NCI-H2196 (cell line): Measurements from ENCODE around the gene TRDN.

Experiments used
- DNase-seq: peaks from one replicate; lab custom pipeline; 2025; ENCODE audit not compliant: unreplicated experiment; lab: John Stamatoyannopoulos, UW

The TRDN gene, protein sequence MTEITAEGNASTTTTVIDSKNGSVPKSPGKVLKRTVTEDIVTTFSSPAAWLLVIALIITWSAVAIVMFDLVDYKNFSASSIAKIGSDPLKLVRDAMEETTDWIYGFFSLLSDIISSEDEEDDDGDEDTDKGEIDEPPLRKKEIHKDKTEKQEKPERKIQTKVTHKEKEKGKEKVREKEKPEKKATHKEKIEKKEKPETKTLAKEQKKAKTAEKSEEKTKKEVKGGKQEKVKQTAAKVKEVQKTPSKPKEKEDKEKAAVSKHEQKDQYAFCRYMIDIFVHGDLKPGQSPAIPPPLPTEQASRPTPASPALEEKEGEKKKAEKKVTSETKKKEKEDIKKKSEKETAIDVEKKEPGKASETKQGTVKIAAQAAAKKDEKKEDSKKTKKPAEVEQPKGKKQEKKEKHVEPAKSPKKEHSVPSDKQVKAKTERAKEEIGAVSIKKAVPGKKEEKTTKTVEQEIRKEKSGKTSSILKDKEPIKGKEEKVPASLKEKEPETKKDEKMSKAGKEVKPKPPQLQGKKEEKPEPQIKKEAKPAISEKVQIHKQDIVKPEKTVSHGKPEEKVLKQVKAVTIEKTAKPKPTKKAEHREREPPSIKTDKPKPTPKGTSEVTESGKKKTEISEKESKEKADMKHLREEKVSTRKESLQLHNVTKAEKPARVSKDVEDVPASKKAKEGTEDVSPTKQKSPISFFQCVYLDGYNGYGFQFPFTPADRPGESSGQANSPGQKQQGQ

DNA sequence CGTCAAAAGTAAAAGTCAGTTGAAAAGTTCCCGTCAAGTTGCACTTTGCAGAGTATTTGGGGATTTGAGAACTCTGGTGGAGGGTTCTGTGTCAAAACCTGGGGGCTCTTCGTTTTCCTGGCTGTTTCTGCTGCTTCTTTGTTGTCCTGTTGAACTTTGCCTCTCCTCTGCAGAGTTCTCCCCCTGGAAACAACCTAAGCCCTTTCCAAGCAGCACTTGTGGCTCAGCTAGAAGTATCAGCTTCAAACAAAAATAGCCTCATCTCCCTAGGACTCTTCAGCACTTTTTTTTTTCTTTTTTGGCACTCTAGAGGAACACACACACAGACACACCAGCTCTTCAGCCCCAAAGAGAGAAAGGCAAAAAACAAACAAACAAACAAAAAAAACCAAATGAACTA is at the start of gene TRDN:
TRDN (minus strand) TSS at position 169 of the 400 bp plus-strand sequence. CDS start 175 bp downstream, outside the sequence.
- DNase-seq = no peak

DNA sequence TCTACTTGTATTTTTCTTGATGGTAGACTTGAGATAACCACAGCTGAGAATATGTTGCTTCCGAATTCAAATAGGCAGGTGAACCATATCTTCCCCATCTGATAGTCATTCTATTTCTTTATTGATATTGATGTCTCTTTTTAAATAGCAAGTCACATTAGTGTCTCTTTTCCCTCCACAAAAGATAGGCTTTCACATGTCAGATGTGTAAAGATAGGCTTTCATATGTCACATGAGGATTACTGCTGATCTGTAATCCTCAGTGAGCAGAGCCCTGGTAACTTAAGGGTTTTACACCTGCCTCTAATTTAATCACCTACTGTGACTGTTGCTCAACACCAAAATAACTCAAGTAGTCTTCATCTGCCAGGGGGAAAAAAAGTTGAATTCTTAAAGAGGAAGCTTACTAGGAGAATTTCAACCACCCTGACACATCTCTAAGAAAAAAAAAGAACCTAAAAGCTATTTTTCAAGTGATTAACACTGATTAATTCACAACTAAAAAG is 45.3 kb upstream of the TRDN start:
- no peak for DNase-seq

DNA sequence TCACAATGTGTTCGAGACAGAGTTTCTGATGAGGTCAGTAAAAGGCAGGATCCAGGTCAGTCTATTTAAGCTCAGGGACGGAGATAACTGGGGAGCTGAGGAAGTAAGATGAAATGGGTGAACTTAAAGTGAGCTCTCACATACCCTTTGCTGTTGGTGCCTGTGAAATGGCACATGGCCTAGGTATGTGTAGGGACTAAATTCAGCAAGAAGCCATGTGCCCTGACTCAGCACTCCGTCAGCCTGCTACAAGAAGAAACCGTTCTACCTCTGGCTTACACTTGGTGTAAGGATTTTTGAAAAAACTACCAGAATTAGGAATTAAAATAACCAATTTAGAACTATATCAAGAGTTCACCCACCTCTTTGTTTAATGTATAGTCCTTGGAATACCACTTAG is 41.1 kb upstream of the TRDN start:
- DNase-seq = no peak

DNA sequence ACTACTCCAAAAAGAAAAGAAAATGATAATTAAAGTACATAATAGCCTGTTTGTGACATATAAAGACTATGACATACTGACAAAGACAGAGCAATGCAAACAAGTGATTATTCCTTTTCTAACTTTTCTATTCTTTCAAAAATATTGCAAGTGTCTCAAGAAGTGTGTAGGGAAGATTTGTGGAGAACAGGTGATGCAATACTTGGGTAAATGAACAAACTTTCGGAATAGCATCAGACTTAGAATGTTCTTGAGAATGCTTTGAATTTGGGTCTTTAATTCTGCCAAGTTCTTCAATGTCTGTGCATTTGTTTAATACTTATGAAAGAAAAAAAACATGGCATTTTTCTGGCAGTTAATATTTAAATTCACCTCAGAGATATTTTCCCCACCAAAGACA is 40.0 kb upstream of the TRDN start:
- no peak for DNase-seq

DNA sequence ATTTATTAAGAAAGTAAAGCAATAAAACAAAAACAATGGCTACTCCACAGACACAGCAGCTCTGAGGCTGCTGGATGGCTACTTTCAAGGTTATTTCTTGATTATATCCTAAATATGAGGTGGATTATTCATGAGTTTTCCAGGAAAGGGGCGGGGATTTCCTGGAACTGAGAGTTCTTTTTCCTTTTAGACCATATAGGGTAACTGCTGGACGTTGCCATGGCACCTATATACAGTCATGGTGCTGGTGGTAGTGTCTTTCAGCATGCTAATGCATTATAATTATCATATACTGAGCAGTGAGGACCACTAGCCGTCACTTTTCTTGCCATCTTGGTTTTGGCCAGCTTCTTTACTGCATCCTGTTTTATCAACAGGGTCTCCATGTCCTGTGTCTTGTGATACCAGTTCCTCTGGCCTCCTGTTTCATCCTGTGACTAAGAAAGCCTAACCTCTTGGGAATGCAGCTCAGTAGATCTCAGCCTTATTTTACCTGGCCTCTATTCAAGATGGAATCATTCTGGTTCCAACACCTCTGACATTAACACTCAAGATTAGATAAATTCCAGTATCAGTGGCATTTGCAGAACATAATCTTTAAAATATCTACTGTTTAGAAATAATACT is 32.3 kb upstream of the TRDN start:
- DNase-seq = no peak

DNA sequence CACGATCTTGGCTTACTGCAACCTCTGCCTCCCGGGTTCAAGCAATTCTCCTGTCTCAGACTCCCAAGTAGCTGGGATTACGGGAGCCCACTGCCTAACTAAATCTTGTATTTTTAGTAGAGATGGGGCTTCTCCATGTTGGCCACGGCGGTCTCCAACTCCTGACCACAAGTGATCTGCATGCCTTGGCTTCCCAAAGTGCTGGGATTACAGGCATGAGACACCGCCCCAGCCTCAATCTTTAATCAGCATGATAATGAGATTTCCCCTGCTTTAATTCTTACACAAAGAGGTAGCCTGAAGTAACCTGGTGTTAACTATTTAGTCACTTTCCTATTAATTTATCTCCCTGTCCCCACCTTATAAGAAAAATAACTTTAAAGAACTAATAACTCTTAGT is 31.3 kb upstream of the TRDN start:
- no peak for DNase-seq

DNA sequence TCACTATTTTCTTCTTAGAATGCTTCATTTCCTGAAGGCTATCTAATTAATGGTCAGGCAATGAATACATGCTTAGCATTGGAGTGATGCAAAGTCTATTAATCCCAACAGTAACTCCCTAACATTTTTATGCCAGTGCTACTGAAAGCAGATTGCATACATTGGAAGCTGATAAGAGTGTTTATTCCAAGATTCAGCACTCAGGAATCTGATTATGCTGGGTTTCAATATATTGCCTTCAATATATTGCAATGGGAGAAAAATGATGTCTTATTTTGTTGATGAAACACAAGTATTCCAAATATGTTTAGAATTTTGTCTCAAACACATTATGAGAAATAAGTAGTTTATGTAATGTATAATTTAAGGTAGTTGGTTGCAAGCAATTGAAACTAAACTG is 26.7 kb upstream of the TRDN start:
- DNase-seq = no peak

DNA sequence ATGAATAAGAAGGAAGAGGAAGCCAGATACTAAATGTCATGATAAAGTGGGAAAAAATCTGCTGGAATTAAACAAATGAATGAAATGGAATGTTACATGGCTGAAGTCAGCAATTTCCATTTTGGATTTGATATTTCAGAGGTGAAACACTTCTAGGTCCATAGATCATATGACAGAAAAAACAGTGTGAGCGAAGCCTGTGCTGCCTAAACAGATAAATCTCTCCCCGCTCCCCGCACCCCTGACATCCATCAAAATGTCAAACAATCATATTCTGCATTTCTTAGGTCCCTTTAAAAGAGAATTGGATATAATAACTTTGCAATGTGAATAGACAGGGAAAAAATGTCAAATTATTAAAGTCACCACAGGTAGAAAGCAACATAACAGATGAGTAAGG is 26.0 kb upstream of the TRDN start:
- no peak for DNase-seq

DNA sequence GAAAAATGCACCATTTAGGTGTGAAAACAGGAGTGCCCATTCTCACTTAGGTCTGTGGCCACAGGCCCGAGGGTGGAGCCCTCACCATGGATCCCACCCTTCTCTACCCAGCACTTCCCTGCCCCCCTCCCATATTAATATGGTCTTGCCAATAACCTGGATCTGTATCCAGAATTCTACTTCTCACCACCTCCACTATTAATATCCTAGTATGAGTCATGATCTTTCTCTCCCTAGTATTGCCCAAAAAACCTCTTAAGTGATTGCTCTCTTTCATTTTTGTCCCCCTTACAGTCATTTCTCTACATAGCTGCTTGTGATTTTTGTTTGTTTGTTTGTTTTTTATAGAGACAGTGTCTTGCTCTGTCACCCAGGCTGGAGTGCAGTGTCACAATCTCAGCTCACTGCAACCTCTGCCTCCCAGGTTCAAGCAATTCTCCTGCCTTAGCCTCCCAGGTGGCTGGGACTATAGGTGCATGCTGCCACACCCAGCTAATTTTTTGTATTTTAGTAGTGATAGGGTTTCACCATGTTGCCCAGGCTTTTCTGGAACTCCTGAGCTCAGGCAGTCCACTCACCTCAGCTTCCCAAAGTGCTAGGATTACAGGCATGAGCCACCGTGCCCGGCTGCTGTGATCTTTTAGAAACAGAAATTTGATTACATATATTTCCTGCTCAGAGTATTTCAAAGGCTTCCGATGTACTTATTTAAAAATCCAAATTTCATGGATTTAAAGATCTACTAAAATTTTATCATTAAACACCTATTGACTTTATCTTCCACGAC is 24.5 kb upstream of the TRDN start:
- DNase-seq = no peak

DNA sequence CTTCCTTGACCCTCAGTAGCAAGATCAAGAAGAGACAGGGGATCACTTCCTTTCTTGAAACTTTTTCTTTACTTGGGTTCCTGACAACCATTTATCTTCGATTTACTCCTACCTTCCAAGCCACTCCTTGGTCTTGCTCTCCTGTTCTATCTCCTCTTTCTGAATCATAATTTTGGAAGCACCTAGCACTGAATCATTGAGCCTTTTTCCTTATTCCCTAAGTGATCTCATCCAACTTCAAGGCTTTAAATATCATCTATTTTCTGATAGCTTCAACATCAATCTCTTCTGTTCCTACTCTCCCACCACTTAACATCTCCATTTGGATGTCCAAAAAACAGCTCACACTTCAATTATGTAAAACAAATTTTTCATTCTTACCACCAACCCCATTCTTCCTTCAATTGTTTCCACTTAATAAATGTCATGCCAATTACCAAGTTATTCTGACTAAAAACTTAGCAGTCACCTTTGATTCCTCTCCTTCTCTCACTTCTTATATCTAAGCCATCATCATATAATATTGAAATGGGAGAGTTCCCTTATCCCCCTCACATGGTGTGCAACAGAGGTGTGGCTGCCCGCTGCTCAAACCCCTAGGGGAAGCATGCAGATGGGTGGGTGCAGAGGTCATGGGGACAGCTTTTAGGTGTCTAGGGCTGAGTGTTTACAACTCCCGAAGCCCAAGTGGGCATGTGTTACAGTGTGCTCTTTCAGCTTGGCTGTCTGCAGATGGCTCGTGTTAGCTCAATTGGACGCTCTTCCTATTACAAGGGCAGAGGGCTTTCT is 23.4 kb upstream of the TRDN start:
- no peak for DNase-seq

DNA sequence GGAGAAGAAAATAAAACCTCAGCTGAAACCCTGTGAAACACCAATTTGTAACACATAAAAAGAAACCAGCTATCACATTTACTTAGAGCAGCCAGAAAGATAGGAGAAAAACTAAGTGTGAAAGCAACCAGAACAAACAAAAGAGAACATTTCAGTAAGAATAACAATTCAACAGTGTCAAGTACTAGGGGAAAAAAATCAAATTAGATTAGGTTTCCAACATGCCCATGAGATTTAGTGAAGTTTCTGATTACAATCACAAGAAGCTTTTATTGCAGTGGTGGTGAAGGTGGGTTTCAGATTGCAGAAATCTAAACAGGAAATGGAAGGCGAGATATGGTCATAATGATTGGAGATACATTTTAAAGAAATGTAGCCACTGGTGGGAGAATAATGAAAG is 22.1 kb upstream of the TRDN start:
- DNase-seq = no peak

DNA sequence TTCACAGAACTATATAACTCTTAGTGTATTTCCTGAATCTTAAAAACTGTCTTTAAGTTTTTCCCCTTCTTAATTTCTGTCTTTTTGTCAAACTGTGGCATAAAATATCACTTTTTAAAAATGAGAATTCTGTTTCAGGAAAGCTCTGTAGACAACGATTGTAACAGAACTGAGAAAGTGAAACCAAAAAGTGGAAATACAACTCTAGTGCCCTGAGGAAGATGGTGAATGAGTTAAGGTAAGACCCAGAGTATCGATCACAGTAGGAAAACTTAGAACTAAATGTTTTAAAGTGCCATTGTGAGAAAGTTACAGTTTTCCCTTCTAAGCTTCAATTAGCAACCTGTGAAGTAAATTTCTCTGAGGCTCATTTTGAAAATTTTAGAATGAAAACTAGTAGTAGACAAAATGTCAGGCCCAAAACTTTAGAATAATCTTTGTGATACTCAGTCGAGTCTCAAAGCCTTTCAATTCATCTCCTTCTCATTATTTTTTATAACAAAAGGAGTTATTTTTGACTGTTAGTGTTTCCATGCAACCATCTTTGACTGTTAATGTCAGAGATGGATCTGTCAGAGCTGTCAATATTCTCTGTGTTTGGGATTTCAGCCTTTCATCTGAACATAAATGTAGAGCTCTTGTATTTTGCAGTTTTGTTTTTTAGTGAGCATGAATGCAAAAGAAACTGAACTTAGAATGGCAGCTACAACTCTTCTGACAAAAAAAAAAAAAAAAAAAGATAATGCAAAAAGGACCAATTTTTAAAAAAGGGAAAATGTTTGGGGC is 19.0 kb upstream of the TRDN start:
- DNase-seq = no peak

DNA sequence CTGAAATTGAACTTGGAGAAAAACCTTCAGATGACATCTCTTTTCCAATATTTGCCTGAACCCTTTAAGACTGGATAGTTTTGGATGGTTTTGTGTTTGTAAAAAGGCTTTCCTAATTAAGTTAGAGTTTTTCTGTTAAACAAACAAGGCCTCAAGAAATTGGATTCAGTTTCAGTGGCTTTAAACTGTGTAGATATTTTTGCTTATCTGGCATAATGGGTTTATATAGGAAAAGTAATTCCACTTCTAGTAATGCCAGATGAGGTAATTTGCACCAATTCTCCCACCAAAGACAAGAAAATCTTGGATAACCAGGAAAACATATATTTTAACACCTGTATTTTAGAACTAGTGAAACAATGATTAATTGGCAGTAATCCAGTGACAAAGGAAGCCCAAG is 12.0 kb upstream of the TRDN start:
- no peak for DNase-seq

DNA sequence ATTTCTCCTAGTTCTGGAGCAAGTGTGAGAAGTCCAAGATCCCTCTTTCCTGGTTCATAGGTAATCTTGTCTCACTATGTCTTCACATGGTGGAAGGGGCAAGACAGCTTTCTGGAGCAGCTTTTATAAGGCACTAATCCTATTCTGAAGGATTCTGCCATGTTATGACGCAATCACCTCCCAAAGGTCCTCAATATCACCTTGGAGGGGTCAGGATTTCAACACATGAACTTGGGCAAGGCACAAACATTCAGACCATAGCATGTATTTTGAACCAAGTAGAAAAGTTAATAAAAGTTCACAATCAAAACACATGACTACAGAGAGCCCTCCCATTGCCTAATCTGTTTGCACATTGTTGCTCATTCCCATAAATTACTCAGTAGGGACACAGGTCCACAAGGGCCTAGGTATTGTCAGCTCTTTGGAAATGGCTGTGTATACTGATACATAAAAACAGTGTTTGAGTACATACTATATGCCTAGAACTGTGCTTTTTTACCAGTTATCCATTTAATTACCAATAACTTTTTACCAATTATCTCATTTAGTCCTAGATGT is 11.3 kb upstream of the TRDN start:
- DNase-seq = no peak

DNA sequence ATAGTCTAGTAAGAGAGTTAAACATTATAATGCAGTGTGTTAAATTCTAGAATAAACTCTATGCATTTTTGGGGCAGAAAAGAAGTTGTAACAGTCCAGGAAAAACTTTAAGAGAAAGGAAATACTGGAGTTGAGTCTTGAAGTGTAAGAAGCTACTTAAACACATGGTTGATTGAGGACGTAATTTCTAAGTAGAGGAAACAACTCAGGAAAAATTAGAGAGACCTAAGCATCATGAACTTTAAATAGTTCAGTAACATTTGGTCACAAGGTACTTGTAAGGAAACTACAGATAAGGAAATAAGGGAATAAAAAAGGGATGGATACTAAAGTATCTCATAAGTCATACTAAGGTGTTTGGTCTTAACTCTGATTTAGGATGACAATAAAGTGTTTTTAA is 4.7 kb upstream of the TRDN start:
- DNase-seq = no peak

DNA sequence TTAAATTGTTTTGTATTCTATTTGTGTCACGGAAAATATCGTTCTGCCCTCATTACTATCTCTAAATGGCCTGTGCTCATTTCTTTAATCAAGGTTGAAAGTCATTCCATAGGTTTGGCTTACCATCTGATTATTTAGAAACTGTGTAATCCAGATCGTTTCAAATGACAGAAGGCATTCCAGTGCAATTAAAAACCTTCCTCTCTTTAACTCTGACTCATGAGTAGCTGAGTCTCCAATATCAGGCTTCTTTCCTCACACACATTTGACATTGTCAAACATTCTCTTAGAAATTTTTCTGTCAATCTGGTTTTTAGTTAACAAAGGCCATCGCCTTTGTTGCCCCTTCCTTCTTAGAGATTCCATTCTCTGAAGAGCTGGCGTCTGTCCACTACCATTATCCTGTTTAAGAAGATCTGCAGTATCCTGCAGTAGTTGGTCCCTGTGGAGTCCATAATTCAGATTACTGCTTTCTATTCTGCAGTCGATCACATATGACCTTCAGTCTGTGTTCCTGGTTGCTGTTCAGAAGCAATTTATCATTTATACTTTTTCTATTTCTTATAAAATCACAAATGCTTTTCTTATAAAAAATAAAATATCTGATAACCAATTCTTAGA is 3.9 kb upstream of the TRDN start:
- DNase-seq = no peak

DNA sequence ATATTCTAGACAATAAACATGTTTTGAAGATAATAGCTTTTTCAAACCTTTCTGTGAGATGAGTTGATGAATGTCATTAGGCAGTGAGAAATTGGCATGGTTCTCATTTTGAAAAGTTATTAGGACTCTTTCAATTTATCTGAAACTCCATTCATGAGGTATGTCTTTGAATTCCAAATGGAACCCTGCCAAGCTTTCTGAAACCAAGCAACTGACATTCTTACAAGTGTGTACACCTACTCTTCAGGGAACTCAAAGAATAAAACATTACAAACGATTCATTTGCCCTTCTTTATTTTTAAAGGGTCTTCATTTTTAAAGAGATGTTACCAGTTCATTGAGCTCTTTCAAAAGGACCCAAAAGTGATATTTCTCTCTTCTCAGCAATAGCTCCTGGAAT is 2.1 kb upstream of the TRDN start:
- peak; percentile 4 for DNase-seq

DNA sequence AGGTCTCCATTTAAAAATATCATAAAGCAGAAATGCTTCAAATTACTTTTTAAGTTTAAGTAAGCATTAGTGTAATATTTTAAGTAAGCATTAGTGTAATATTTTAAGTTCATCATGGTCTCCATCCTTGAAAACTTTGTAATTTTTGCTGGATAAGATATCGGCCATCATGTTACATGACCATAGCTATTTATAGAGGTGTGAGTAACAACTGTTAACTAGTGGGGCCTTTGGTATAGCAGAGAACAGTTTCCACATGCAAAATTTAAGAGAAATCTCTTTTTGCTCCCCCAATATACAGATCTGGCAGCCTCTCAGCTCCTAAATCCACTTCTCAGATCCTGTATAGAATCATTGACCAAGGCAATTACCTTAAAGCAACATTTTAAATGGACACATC is 468 bp downstream of the TRDN start:
- no peak for DNase-seq

DNA sequence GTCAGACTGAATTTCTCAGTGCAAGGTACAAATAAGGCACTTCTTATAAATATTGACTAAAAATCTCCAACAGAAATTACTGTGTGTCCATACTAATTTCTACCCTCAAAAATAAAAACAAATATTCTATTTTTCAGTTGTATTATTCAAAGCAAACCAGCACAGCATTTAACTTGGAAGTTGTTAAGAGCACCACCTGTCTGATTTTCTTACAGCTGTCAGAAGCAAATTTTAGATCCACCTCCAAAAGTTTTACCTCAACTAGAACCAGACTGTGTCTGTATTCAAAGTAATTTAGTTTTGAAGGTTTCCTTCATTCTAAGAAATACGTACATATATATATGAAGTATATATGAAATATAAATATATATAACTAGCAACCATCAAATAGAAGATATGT is 1.2 kb downstream of the TRDN start:
- DNase-seq = no peak
